Large intestine (tissue), 3 donors: ENCODE data around the gene AXIN1. TPM values are rescaled to one million over a fixed set of nuclear protein-coding genes. Genes with fewer than 3 reads are reported as not detected.
A peak's percentile ranks its signal among the peaks of the same experiment; 100 is the strongest.

ENCODE experiments used
- DNase-seq, 2 donors: peaks; one replicate each; pipeline versions ENCODE4 v3.0.0 to v3.0.0-alpha.2; 2013
- H3K27ac ChIP-seq: one replicate; pipeline ENCODE4 v1.5.1; 2013; ENCODE audit warnings: low read length
- H3K27me3 ChIP-seq: 2 replicates; pipeline ENCODE4 v1.6.1; 2013; ENCODE audit warnings: low read length; ENCODE audit not compliant: control insufficient read depth, insufficient read depth
- H3K36me3 ChIP-seq: 2 replicates; pipeline ENCODE4 v1.6.1; 2013; ENCODE audit warnings: low read length; ENCODE audit not compliant: control insufficient read depth, insufficient read depth
- H3K4me1 ChIP-seq: one replicate; pipeline ENCODE4 v1.6.1; 2013; ENCODE audit warnings: low read length; ENCODE audit not compliant: control insufficient read depth, insufficient read depth
- H3K4me3 ChIP-seq: one replicate; pipeline ENCODE4 v1.5.1; 2013; ENCODE audit warnings: low read length
- H3K9me3 ChIP-seq: one replicate; pipeline ENCODE4 v1.6.1; 2013; ENCODE audit warnings: mild to moderate bottlenecking, low read depth, low read length, moderate library complexity; ENCODE audit not compliant: control insufficient read depth
- WGBS: methylation state at CpG from one replicate; pipeline ENCODE4 v1.1.5; 2013; ENCODE audit warnings: low lambda C conversion rate; ENCODE audit not compliant: insufficient coverage; 5-methylcytosine and 5-hydroxymethylcytosine counted together
- polyA plus RNA-seq: library from polyadenylated mRNA; unstranded; fragments of 120-200 nt; gene quantifications from one replicate; pipeline ENCODE4 v1.2.1, GENCODE V29; 2013

The AXIN1 gene
- polyA plus RNA-seq, 1 donor = 29.8 TPM

GRCh38 chr16:360698-361336, 8.3 kb upstream of the AXIN1 start:
- Histone ChIP-seq H3K4me1 (peaks cover 3% of the 10 kb centered on the region), H3K4me3 (no peak overlapping the region), H3K36me3 (no peaks in the 10 kb centered on the region), H3K9me3 (no peaks in the 10 kb centered on the region), H3K27me3 (peaks cover 11% of the 10 kb centered on the region), H3K27ac (no peak overlapping the region)
- WGBS = 94% methylated on average over 3 of the region's 47 CpGs
- DNase-seq = no peak

- DNase-seq = no peak
- Histone ChIP-seq H3K36me3 (no peaks in the 10 kb centered on the region), H3K27me3 (peaks cover 11% of the 10 kb centered on the region), H3K4me1 (peaks cover 3% of the 10 kb centered on the region), H3K9me3 (no peaks in the 10 kb centered on the region), H3K27ac (no peak overlapping the region), H3K4me3 (no peak overlapping the region)
- WGBS = no CpG with 5 or more reads among the region's 47 CpGs
These were observed 7.6 kb upstream of the AXIN1 start for GRCh38 chr16:359871-360697.

- Histone ChIP-seq H3K27ac (no peak overlapping the region), H3K4me1 (no peaks in the 10 kb centered on the region), H3K36me3 (no peaks in the 10 kb centered on the region), H3K9me3 (no peaks in the 10 kb centered on the region), H3K27me3 (peaks cover 4% of the 10 kb centered on the region), H3K4me3 (no peak overlapping the region)
- WGBS = no CpG with 5 or more reads among the region's 19 CpGs
- DNase-seq = no peak
These were observed 6.7 kb upstream of the AXIN1 start for GRCh38 chr16:359067-359763.

GRCh38 chr16:356741-357140, 4.2 kb upstream of the AXIN1 start:
- H3K36me3 ChIP-seq = no peaks in the 10 kb centered on the region
- no CpG with 5 or more reads among the region's 12 CpGs for WGBS
- H3K27me3 ChIP-seq = no peaks in the 10 kb centered on the region
- DNase-seq = no peak
- H3K4me3 ChIP-seq = no peak overlapping the region
- H3K27ac ChIP-seq = no peak overlapping the region
- peaks cover 7% of the 10 kb centered on the region for H3K4me1 ChIP-seq
- H3K9me3 ChIP-seq = no peaks in the 10 kb centered on the region

- Histone ChIP-seq H3K27me3 (no peaks in the 10 kb centered on the region), H3K9me3 (no peaks in the 10 kb centered on the region), H3K27ac (no peak overlapping the region), H3K4me3 (no peak overlapping the region), H3K36me3 (peaks cover 4% of the 10 kb centered on the region), H3K4me1 (peaks cover 12% of the 10 kb centered on the region)
- no CpG with 5 or more reads among the region's 10 CpGs for WGBS
- no peak for DNase-seq
These were observed 2.5 kb upstream of the AXIN1 start for GRCh38 chr16:354971-355461.

- no peaks in the 10 kb centered on the region for H3K9me3 ChIP-seq
- H3K36me3 ChIP-seq = peaks cover 5% of the 10 kb centered on the region
- no peak for DNase-seq
- no CpG with 5 or more reads among the region's 12 CpGs for WGBS
- H3K4me3 ChIP-seq = no peak overlapping the region
- H3K4me1 ChIP-seq = peaks cover 12% of the 10 kb centered on the region
- H3K27me3 ChIP-seq = no peaks in the 10 kb centered on the region
- no peak overlapping the region for H3K27ac ChIP-seq
These were observed 1.9 kb upstream of the AXIN1 start for GRCh38 chr16:354291-354881.

- no peak for DNase-seq
- H3K27ac ChIP-seq = peak overlapping the region; percentile 42
- H3K27me3 ChIP-seq = no peaks in the 10 kb centered on the region
These were observed 1.1 kb upstream of the AXIN1 start for GRCh38 chr16:353404-354290.

GRCh38 chr16:351804-352520, 561 bp downstream of the AXIN1 start:
- Histone ChIP-seq H3K4me3 (peak overlapping the region; percentile 62), H3K9me3 (no peaks in the 10 kb centered on the region), H3K27me3 (no peaks in the 10 kb centered on the region), H3K4me1 (peaks cover 12% of the 10 kb centered on the region), H3K27ac (peak overlapping the region; percentile 88), H3K36me3 (peaks cover 19% of the 10 kb centered on the region)
- WGBS = no CpG with 5 or more reads among the region's 95 CpGs
- peak; percentile 60 to 82 for DNase-seq

More at GRCh38 chr16:353404-354290, 1.1 kb upstream of the AXIN1 start:
- WGBS = no CpG with 5 or more reads among the region's 25 CpGs
- H3K9me3 ChIP-seq = no peaks in the 10 kb centered on the region
- peaks cover 12% of the 10 kb centered on the region for H3K4me1 ChIP-seq
- peaks cover 8% of the 10 kb centered on the region for H3K36me3 ChIP-seq
- peak overlapping the region; percentile 55 for H3K4me3 ChIP-seq

GRCh38 chr16:350203-350602, 2.3 kb downstream of the AXIN1 start:
- Histone ChIP-seq H3K9me3 (no peaks in the 10 kb centered on the region), H3K36me3 (peaks cover 33% of the 10 kb centered on the region), H3K4me1 (peaks cover 12% of the 10 kb centered on the region), H3K27ac (no peak overlapping the region), H3K4me3 (no peak overlapping the region), H3K27me3 (no peaks in the 10 kb centered on the region)
- no peak for DNase-seq
- WGBS = 85% methylated on average over 5 of the region's 8 CpGs
